Naive thymus-derived CD8-positive, alpha-beta T cell (primary cell): Measurements from ENCODE around the gene EYS. TPM values are rescaled to one million over a fixed set of nuclear protein-coding genes. Genes with fewer than 3 reads are reported as not detected.

Experiments
- ATAC-seq, 2 donors: fragments of 150-1000 bp; cut with Tn5 transposase in 1 of 2; sonication (Bioruptor Pico), chemical (Tn5 transposase) in 1 of 2; 1 replicate in 1 of 2; 2 replicates in 1 of 2; pipeline ENCODE4 v1.10.0; 2021; ENCODE audit warnings: mild to moderate bottlenecking in 2 of 2, moderate library complexity in 2 of 2
- POLR2A ChIA-PET: fragments of 350-600 bp; sonication (Branson Sonifier 250); formaldehyde crosslinking; loops from one replicate; lab custom pipeline; 2021; ENCODE audit warnings: antibody characterized with exemption; lab: Charles Lee
- DNase-seq, 10 donors: peaks; one replicate each; pipeline versions ENCODE4 v3.0.0 to v3.0.0-alpha.2; 2020 to 2022
- H3K27ac Mint-ChIP-seq, 10 donors: one replicate each; pipeline ENCODE4 v1.8.0; 2020 to 2022; ENCODE audit warnings: mild to moderate bottlenecking in 10 of 10, mixed read lengths in 10 of 10, moderate library complexity in 4 of 10, inconsistent platforms in 1 of 10
- H3K27me3 Mint-ChIP-seq, 5 donors: one replicate each; pipeline ENCODE4 v1.8.0; 2021 to 2022; ENCODE audit warnings: mixed read lengths in 5 of 5
- H3K36me3 Mint-ChIP-seq, 3 donors: one replicate each; pipeline ENCODE4 v1.8.0; 2020 to 2022; ENCODE audit warnings: mixed read lengths in 3 of 3, mild to moderate bottlenecking in 2 of 3, inconsistent platforms in 1 of 3
- H3K4me1 Mint-ChIP-seq, 4 donors: one replicate each; pipeline ENCODE4 v1.8.0; 2021 to 2022; ENCODE audit warnings: mixed read lengths in 4 of 4
- H3K4me3 Mint-ChIP-seq, 10 donors: one replicate each; pipeline ENCODE4 v1.8.0; 2020 to 2022; ENCODE audit warnings: mild to moderate bottlenecking in 10 of 10, mixed read lengths in 10 of 10, moderate library complexity in 6 of 10, inconsistent platforms in 1 of 10
- H3K9me3 Mint-ChIP-seq, 9 donors: one replicate each; pipeline ENCODE4 v1.8.0; 2020 to 2022; ENCODE audit warnings: mixed read lengths in 9 of 9, mild to moderate bottlenecking in 3 of 9, inconsistent platforms in 1 of 9, moderate library complexity in 1 of 9
- polyA plus RNA-seq, 3 donors: library from polyadenylated mRNA; unstranded; fragments of 300-500 nt; fragmentation: Illumina TruSeq; gene quantifications; one replicate each; pipeline ENCODE4 v1.2.3, GENCODE V29; 2021
- total RNA-seq, 8 experiments: library from RNA in 2 of 8; stranded (reverse) in 2 of 8; gene quantifications; one replicate each; pipeline ENCODE4 v1.2.3 and lab custom pipeline; 2021 to 2026

The EYS gene
- not detected for total RNA-seq
- under 1 TPM in 2 of 3 donors, not detected in 1; 0.07 to 0.09 TPM for polyA plus RNA-seq
- total RNA-seq (lab: John Stamatoyannopoulos, UW): 0 reads per million in 6 experiments

- Mint-ChIP-seq H3K4me3 (no peak within 1 kb of the TSS), H3K4me1 (peaks cover 0 to 2% (median 0%) of the 10 kb centered on the region in 4 donors)
- DNase-seq: no peak
Measured at GRCh38 chr6:65707126-65707826, at the start of gene EYS. TSS of gene EYS (minus strand) at chr6:65707226. CDS start at chr6:65495410, 211,816 bp downstream.

GRCh38 chr6:65746302-65746701, 39.3 kb upstream of the EYS start:
- Mint-ChIP-seq H3K9me3 (peaks cover 7 to 42% (median 27%) of the 10 kb centered on the region in 9 donors), H3K27ac (no peak overlapping the region), H3K27me3 (no peaks in the 10 kb centered on the region), H3K4me1 (no peaks in the 10 kb centered on the region), H3K36me3 (no peaks in the 10 kb centered on the region), H3K4me3 (no peak overlapping the region)
- POLR2A ChIA-PET: no interaction called here
- ATAC-seq (no peak), DNase-seq (no peak)

More at GRCh38 chr6:65707126-65707826, at the start of gene EYS:
- POLR2A ChIA-PET: no interaction called here
- Mint-ChIP-seq H3K27ac (no peak within 1 kb of the TSS), H3K27me3 (no peaks in the 10 kb centered on the region), H3K36me3 (peaks cover 0 to 5% (median 0%) of the 10 kb centered on the region in 3 donors), H3K9me3 (peaks cover 0 to 11% (median 0%) of the 10 kb centered on the region in 9 donors)
- ATAC-seq: no peak

GRCh38 chr6:65745614-65746013, 38.6 kb upstream of the EYS start:
- POLR2A ChIA-PET: no interaction called here

GRCh38 chr6:65728879-65729479, 22.0 kb upstream of the EYS start:
- Mint-ChIP-seq H3K9me3 (peaks cover 2 to 26% (median 6%) of the 10 kb centered on the region in 9 donors), H3K36me3 (no peaks in the 10 kb centered on the region), H3K4me1 (no peaks in the 10 kb centered on the region), H3K4me3 (no peak overlapping the region), H3K27me3 (no peaks in the 10 kb centered on the region), H3K27ac (no peak overlapping the region)
- POLR2A ChIA-PET: no interaction called here
- no peak for ATAC-seq
- no peak for DNase-seq

More at GRCh38 chr6:65745614-65746013, 38.6 kb upstream of the EYS start:
- H3K36me3 Mint-ChIP-seq: no peaks in the 10 kb centered on the region
- no peaks in the 10 kb centered on the region for H3K27me3 Mint-ChIP-seq
- DNase-seq: no peak
- no peaks in the 10 kb centered on the region for H3K4me1 Mint-ChIP-seq
- no peak overlapping the region for H3K27ac Mint-ChIP-seq
- H3K4me3 Mint-ChIP-seq: no peak overlapping the region
- ATAC-seq: no peak
- peaks cover 7 to 40% (median 26%) of the 10 kb centered on the region in 9 donors for H3K9me3 Mint-ChIP-seq

- DNase-seq (no peak), ATAC-seq (no peak)
- no peak overlapping the region for H3K27ac Mint-ChIP-seq
- H3K4me3 Mint-ChIP-seq: no peak overlapping the region
- POLR2A ChIA-PET: no interaction called here
- H3K4me1 Mint-ChIP-seq: no peaks in the 10 kb centered on the region
- H3K36me3 Mint-ChIP-seq: no peaks in the 10 kb centered on the region
- no peaks in the 10 kb centered on the region for H3K27me3 Mint-ChIP-seq
- H3K9me3 Mint-ChIP-seq: peaks cover 0 to 28% (median 13%) of the 10 kb centered on the region in 9 donors
Measured at GRCh38 chr6:65719101-65719500, 12.1 kb upstream of the EYS start.

GRCh38 chr6:65711531-65711930, 4.5 kb upstream of the EYS start:
- ATAC-seq: no peak
- no peak for DNase-seq
- Mint-ChIP-seq H3K36me3 (peaks cover 0 to 5% (median 0%) of the 10 kb centered on the region in 3 donors), H3K4me1 (peaks cover 0 to 2% (median 0%) of the 10 kb centered on the region in 4 donors), H3K27ac (no peak overlapping the region), H3K4me3 (no peak overlapping the region), H3K27me3 (no peaks in the 10 kb centered on the region), H3K9me3 (peaks cover 0 to 25% (median 5%) of the 10 kb centered on the region in 9 donors)
- POLR2A ChIA-PET: no interaction called here

- DNase-seq (no peak), ATAC-seq (no peak)
- H3K36me3 Mint-ChIP-seq: peaks cover 0 to 5% (median 0%) of the 10 kb centered on the region in 3 donors
- H3K4me3 Mint-ChIP-seq: no peak overlapping the region
- POLR2A ChIA-PET: no interaction called here
- H3K9me3 Mint-ChIP-seq: peaks cover 0 to 18% (median 3%) of the 10 kb centered on the region in 9 donors
- H3K27me3 Mint-ChIP-seq: no peaks in the 10 kb centered on the region
- no peak overlapping the region for H3K27ac Mint-ChIP-seq
- H3K4me1 Mint-ChIP-seq: peaks cover 0 to 2% (median 0%) of the 10 kb centered on the region in 4 donors
Measured at GRCh38 chr6:65709099-65709830, 2.2 kb upstream of the EYS start.

- Mint-ChIP-seq H3K27ac (no peak overlapping the region), H3K4me1 (peaks cover 0 to 2% (median 0%) of the 10 kb centered on the region in 4 donors), H3K9me3 (peaks cover 0 to 11% (median 0%) of the 10 kb centered on the region in 9 donors), H3K36me3 (peaks cover 0 to 5% (median 0%) of the 10 kb centered on the region in 3 donors), H3K4me3 (no peak overlapping the region), H3K27me3 (no peaks in the 10 kb centered on the region)
- no peak for ATAC-seq
- POLR2A ChIA-PET: no interaction called here
- DNase-seq: no peak
Measured at GRCh38 chr6:65708162-65708561, 1.1 kb upstream of the EYS start.

- Mint-ChIP-seq H3K4me1 (peaks cover 0 to 2% (median 0%) of the 10 kb centered on the region in 4 donors), H3K27ac (no peak overlapping the region), H3K4me3 (no peak overlapping the region), H3K36me3 (peaks cover 0 to 5% (median 0%) of the 10 kb centered on the region in 3 donors), H3K9me3 (peaks cover 0 to 11% (median 0%) of the 10 kb centered on the region in 9 donors), H3K27me3 (no peaks in the 10 kb centered on the region)
- ATAC-seq: no peak
- POLR2A ChIA-PET: no interaction called here
- no peak for DNase-seq
Measured at GRCh38 chr6:65706436-65706835, 590 bp downstream of the EYS start.

GRCh38 chr6:65701325-65701724, 5.7 kb downstream of the EYS start:
- DNase-seq (no peak), ATAC-seq (no peak)
- POLR2A ChIA-PET: no interaction called here
- no peak overlapping the region for H3K27ac Mint-ChIP-seq
- no peaks in the 10 kb centered on the region for H3K27me3 Mint-ChIP-seq
- H3K9me3 Mint-ChIP-seq: peaks cover 0 to 14% (median 0%) of the 10 kb centered on the region in 9 donors
- H3K4me1 Mint-ChIP-seq: no peaks in the 10 kb centered on the region
- H3K36me3 Mint-ChIP-seq: no peaks in the 10 kb centered on the region
- H3K4me3 Mint-ChIP-seq: no peak overlapping the region

- DNase-seq (no peak), ATAC-seq (no peak)
- peaks cover 0 to 14% (median 0%) of the 10 kb centered on the region in 9 donors for H3K9me3 Mint-ChIP-seq
- POLR2A ChIA-PET: no interaction called here
- no peaks in the 10 kb centered on the region for H3K27me3 Mint-ChIP-seq
- no peaks in the 10 kb centered on the region for H3K4me1 Mint-ChIP-seq
- H3K4me3 Mint-ChIP-seq: no peak overlapping the region
- H3K27ac Mint-ChIP-seq: no peak overlapping the region
- no peaks in the 10 kb centered on the region for H3K36me3 Mint-ChIP-seq
Measured at GRCh38 chr6:65700561-65700960, 6.5 kb downstream of the EYS start.

GRCh38 chr6:65692109-65692508, 14.9 kb downstream of the EYS start:
- no peaks in the 10 kb centered on the region for H3K4me1 Mint-ChIP-seq
- ATAC-seq: no peak
- no peak for DNase-seq
- H3K27ac Mint-ChIP-seq: no peak overlapping the region
- peaks cover 0 to 20% (median 7%) of the 10 kb centered on the region in 9 donors for H3K9me3 Mint-ChIP-seq
- no peaks in the 10 kb centered on the region for H3K27me3 Mint-ChIP-seq
- H3K4me3 Mint-ChIP-seq: no peak overlapping the region
- H3K36me3 Mint-ChIP-seq: no peaks in the 10 kb centered on the region
- POLR2A ChIA-PET: no interaction called here

- POLR2A ChIA-PET: no interaction called here
- DNase-seq (no peak), ATAC-seq (no peak)
- Mint-ChIP-seq H3K9me3 (peaks cover 2 to 44% (median 14%) of the 10 kb centered on the region in 9 donors), H3K27ac (no peak overlapping the region), H3K4me1 (no peaks in the 10 kb centered on the region), H3K27me3 (no peaks in the 10 kb centered on the region), H3K36me3 (no peaks in the 10 kb centered on the region), H3K4me3 (no peak overlapping the region)
Measured at GRCh38 chr6:65680232-65680631, 26.8 kb downstream of the EYS start.
